ENCODE data around the gene GCNA. TPM values are rescaled to one million over a fixed set of nuclear protein-coding genes. Genes with fewer than 3 reads are reported as not detected.

Gene GCNA
- total RNA-seq, 1 experiment from 2014 or later: 0.98 TPM

DNA sequence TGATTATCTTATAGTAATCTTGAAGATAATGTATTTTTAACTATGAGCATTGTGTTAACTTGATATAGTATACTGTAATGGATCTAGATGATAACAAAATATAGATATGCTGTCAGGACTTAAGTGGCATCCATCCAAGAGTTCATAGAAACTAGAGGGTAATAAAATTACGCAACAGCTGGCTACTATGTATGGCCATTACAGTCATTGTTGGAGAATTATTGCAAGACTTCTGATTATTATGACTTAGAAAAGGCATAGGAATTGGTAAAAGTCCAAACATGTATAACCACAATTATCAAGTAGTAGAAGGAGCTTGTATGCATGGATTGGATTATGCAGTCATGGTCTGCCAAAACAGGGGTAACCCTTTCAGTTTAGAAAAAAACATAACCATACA, 35.8 kb upstream of the GCNA start:
- H2AFZ ChIP-seq (ENCODE audit: low read depth, low read length, poor library complexity, severe bottlenecking): no peak overlapping the region
- ChIA-PET POLR2A (interaction anchor here (0.9 to 4.0 kb wide), 2 partner anchors 9 kb away, joined by 3 to 17 read pairs; partner anchors contain the start of gene OGT), CTCF (no interaction called here), RAD21 (ENCODE audit: low non-redundant PET in 1 of 2, low total read pairs in 2 of 2, uncharacterized antibody in 2 of 2, unreplicated experiment in 2 of 2) (no interaction called here)
- no peaks in the 10 kb centered on the region for H3K27me3 ChIP-seq (ENCODE audit: insufficient read depth, low read length)
- BruUV-seq (replicated peaks): no TSS peak
- no peak overlapping the region for H3K27ac ChIP-seq (ENCODE audit: low read depth, low read length)
- peak; percentile 72 for TF ChIP-seq CEBPB (IDR thresholded peaks at IDR 0.05; ENCODE audit: low read depth)
- TF ChIP-seq JUND (IDR thresholded peaks at IDR 0.05): no peak
- no peaks in the 10 kb centered on the region for H3K9me2 ChIP-seq (ENCODE audit: insufficient read depth)
- no peaks in the 10 kb centered on the region for H3K9me3 ChIP-seq (ENCODE audit: control insufficient read depth in 1 of 2, insufficient read depth in 1 of 2, low read depth in 1 of 2, low read length in 2 of 2)
- ATAC-seq: no peak
- H3K9ac ChIP-seq (ENCODE audit: low read length): no peak overlapping the region
- peak overlapping the region; percentile 26 for H3K4me2 ChIP-seq (ENCODE audit: low read length)
- peaks cover 6 to 29% of the 10 kb centered on the region in 2 experiments for H3K4me1 ChIP-seq (ENCODE audit: control insufficient read depth in 1 of 2, insufficient read depth in 2 of 2, low read length in 2 of 2)
- H3K79me2 ChIP-seq (ENCODE audit: insufficient read depth, low read length): peaks cover 98% of the 10 kb centered on the region
- peaks cover 19 to 32% of the 10 kb centered on the region in 2 experiments for H3K36me3 ChIP-seq (ENCODE audit: control insufficient read depth in 1 of 2, insufficient read depth in 2 of 2, low read length in 2 of 2)
- intact Hi-C loops (cut with micrococcal nuclease): no loop called here
- DNase-seq (ENCODE audit: low read depth, low spot score): no peak
- H4K20me1 ChIP-seq (ENCODE audit: insufficient read depth): peaks cover 45% of the 10 kb centered on the region
- H3K4me3 ChIP-seq (replicated peaks in 1 of 2; ENCODE audit: low read depth in 1 of 2, low read length in 2 of 2): no peak overlapping the region

DNA sequence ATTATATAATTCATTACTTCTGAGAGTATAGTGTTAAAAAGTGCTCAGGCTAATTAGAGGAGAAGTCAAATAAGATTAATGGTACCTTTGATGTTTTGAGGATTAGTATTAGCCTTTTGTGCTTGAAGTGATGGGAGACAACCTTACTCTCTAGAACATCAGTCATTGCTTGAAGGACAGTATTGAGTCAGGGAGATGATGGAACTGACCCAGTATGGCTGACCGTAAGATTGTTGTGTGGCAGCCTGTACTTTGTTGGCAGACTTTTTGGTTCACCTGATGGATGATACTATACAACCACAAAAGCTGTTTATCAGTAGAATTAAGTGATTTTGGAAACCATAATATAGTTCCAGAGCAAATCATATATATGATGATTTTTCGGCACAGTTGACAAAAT, 35.4 kb upstream of the GCNA start:
- intact Hi-C loops (cut with micrococcal nuclease): no loop called here
- no peaks in the 10 kb centered on the region for H3K9me2 ChIP-seq (ENCODE audit: insufficient read depth)
- RAD21 ChIA-PET (ENCODE audit: low non-redundant PET in 1 of 2, low total read pairs in 2 of 2, uncharacterized antibody in 2 of 2, unreplicated experiment in 2 of 2): no interaction called here
- CTCF ChIA-PET: no interaction called here
- no peaks in the 10 kb centered on the region for H3K27me3 ChIP-seq (ENCODE audit: insufficient read depth, low read length)
- peaks cover 98% of the 10 kb centered on the region for H3K79me2 ChIP-seq (ENCODE audit: insufficient read depth, low read length)
- H3K4me3 ChIP-seq (replicated peaks in 1 of 2; ENCODE audit: low read depth in 1 of 2, low read length in 2 of 2): no peak overlapping the region
- H3K4me2 ChIP-seq (ENCODE audit: low read length): peak overlapping the region; percentile 26
- ATAC-seq (no peak), DNase-seq (ENCODE audit: low read depth, low spot score) (no peak)
- no peak overlapping the region for H2AFZ ChIP-seq (ENCODE audit: low read depth, low read length, poor library complexity, severe bottlenecking)
- BruUV-seq (replicated peaks): no TSS peak
- H3K4me1 ChIP-seq (ENCODE audit: control insufficient read depth in 1 of 2, insufficient read depth in 2 of 2, low read length in 2 of 2): peaks cover 6 to 29% of the 10 kb centered on the region in 2 experiments
- peaks cover 42% of the 10 kb centered on the region for H4K20me1 ChIP-seq (ENCODE audit: insufficient read depth)
- H3K36me3 ChIP-seq (ENCODE audit: control insufficient read depth in 1 of 2, insufficient read depth in 2 of 2, low read length in 2 of 2): peaks cover 20 to 32% of the 10 kb centered on the region in 2 experiments
- POLR2A ChIA-PET: interaction anchor here (4.0 kb wide), 1 partner anchor 9 kb away, joined by 17 read pairs; the partner anchor contains the start of gene OGT
- no peak overlapping the region for H3K27ac ChIP-seq (ENCODE audit: low read depth, low read length)
- H3K9ac ChIP-seq (ENCODE audit: low read length): no peak overlapping the region
- no peaks in the 10 kb centered on the region for H3K9me3 ChIP-seq (ENCODE audit: control insufficient read depth in 1 of 2, insufficient read depth in 1 of 2, low read depth in 1 of 2, low read length in 2 of 2)
- no peak for TF ChIP-seq POLR2A (IDR thresholded peaks at IDR 0.05; ENCODE audit: borderline replicate concordance, extremely low read depth, insufficient read depth, insufficient read length)
- TF ChIP-seq ZNF274 (IDR thresholded peaks at IDR 0.05; ENCODE audit: low read depth, low read length): no peak
- TF ChIP-seq POLR2AphosphoS5 (IDR thresholded peaks at IDR 0.05; ENCODE audit: low read depth, low read length): no peak
- no peak for TF ChIP-seq EGR1 (IDR thresholded peaks at IDR 0.05; ENCODE audit: low read depth)
- no peak for TF ChIP-seq ELF1 (IDR thresholded peaks at IDR 0.05; ENCODE audit: borderline replicate concordance, low read depth)

Measured in HCT116 (cell line).